GM19372 (cell line): ENCODE measurements around the gene ZBTB40.

Experiments used
- ATAC-seq: cut with Tn5 transposase; IDR thresholded peaks from one replicate; pipeline ENCODE4 v1.9.1; 2021; ENCODE audit warnings: mild to moderate bottlenecking, low read depth, moderate library complexity; ENCODE audit not compliant: unreplicated experiment

Gene ZBTB40, protein sequence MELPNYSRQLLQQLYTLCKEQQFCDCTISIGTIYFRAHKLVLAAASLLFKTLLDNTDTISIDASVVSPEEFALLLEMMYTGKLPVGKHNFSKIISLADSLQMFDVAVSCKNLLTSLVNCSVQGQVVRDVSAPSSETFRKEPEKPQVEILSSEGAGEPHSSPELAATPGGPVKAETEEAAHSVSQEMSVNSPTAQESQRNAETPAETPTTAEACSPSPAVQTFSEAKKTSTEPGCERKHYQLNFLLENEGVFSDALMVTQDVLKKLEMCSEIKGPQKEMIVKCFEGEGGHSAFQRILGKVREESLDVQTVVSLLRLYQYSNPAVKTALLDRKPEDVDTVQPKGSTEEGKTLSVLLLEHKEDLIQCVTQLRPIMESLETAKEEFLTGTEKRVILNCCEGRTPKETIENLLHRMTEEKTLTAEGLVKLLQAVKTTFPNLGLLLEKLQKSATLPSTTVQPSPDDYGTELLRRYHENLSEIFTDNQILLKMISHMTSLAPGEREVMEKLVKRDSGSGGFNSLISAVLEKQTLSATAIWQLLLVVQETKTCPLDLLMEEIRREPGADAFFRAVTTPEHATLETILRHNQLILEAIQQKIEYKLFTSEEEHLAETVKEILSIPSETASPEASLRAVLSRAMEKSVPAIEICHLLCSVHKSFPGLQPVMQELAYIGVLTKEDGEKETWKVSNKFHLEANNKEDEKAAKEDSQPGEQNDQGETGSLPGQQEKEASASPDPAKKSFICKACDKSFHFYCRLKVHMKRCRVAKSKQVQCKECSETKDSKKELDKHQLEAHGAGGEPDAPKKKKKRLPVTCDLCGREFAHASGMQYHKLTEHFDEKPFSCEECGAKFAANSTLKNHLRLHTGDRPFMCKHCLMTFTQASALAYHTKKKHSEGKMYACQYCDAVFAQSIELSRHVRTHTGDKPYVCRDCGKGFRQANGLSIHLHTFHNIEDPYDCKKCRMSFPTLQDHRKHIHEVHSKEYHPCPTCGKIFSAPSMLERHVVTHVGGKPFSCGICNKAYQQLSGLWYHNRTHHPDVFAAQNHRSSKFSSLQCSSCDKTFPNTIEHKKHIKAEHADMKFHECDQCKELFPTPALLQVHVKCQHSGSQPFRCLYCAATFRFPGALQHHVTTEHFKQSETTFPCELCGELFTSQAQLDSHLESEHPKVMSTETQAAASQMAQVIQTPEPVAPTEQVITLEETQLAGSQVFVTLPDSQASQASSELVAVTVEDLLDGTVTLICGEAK

DNA sequence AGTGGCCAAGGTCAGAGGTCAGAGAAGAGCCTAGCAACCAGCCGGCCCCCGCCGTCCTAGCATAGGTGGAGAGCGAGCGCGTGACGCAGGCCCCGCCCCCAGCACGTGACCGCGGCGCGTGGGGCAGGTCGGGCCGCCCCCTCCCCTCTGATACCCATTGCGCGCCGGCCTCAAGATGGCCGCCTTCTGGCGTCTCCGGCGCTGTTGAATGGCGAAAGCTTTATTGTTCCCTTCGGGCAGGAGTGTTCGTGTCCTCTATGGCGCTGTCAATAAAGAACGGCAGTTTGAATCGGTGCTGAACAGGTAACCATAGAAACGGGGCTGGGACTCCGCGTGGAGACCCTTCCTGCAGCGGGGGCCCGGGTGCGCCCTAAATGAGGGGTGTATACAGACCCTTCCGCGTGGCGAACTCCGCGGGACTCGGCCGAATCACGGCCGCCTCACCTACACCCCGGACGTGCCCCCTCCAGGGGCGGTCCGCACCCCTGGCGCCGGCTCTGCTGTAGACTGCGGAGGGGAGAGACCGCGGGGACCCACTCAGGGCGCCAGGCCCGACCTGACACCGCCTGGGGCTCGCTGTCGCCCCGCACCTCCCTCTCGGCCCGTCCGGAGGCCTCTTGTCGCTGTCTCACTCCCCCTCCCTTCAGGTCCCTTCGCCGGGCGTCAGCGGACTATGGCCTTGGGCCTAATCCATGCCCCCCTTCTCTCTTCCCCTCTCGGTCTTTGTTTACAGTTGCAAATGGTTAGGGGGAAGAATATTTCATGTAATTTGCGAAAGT lies at the start of gene ZBTB40:
ZBTB40 (plus strand) TSS at position 150 of the 779 bp plus-strand sequence. CDS start 38,098 bp downstream, outside the sequence.
- peak; percentile 89 for ATAC-seq

DNA sequence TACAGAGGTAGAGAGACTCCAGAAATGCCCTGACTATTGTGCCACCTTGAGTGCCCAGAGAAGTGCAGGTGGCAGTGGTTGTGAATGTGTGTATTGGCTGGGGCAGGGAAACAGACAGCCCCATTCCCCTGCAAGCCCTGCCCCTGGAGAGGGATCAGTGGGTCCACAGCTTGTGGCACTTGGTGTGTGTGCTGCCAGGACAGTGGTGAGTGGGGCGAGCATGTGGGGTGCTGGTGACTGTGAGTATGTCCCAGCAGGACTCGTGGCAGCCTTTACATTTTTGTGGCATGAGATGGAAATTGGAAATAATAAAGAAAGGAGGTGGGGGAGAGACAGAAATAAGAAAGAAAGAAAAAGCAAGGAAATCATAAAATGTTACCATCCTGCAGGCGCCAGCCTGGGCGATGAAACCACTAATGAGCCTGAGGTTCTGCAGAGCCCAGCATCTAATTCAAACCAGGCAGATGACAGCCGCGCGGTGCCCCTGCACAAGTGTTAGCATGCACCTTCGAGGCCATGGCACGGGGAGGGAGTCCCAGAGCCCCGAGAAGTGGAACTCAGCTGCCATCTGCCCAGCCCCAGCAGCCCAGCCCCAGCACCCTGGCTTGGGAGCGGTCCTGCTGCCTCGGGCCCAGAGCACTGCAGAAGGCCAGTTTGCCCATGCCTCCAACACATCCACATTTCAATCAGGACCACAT lies 49.1 kb upstream of the ZBTB40 start:
- ATAC-seq = no peak

DNA sequence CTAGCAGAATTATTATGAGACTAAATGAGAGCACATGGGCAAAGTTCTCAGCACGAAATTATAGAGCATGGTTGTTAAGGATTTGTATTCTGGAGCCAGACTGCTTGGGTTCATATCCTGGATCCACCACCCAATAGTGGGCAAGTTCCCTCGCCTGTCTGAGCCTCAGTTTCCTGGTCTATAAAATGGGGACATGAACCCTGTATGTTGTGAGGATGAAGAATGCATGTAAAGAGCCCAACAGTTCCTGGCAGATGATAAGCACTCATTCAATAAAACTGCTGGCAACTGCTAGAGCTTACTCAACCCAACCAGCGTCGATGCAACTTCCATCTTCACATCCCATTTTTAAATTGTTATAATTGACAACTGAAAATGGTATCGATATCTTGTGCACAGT lies 47.2 kb upstream of the ZBTB40 start:
- no peak for ATAC-seq

DNA sequence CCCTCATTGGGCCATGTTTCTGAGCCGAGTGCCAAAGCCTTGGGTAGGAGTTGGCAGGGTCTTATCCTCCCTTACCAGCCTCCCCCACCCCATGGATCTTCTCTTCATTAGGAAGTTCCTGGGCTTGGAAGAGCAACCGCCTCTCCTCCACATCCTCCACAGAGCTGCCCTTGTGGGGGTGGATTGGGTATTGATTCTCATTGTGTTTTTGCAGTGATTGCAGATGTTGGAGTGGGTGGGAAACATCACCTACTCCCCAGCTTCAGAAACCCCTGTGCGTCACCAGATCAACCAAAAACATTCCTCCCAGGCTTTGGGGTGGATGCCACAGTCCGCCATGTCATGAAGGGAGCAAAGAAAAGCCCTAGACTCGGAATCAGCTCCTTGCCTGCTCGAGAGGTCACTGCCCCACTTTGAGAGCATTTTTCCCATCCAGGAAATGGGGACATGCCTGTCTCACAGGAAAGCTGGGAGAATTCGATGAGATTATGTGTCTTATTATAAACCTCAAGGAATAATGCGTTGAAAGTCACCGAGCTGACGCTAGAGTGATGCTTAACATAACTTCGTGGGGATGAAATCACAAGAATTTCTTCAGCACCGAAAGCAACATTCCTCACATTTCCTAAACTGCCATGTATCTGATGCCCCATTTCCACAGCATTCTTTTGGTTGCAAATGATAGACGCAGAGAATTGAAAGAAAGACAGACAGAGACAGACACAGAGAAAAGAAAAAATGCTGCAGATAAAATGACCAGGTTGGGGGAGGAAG lies 44.7 kb upstream of the ZBTB40 start:
- no peak for ATAC-seq

DNA sequence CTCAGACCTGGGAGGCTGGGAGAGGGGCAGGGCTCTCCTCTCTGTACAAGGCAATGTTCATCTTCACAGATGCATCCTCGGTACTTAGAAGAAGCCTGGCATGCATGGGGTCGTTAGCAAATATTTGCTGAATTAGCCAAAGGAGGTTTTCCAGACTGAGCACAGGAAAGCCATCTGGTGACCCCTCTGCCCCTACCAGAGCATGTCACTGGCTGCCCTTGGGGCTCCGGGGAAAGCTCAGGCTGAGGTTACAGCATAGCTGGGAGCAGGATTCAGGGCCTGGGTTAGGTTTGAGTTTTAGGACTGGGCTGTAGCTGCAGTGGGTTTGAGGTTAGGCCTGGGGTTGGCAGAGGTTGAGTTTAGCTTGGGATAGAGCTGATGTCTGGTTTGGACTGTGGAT lies 43.4 kb upstream of the ZBTB40 start:
- ATAC-seq = no peak

DNA sequence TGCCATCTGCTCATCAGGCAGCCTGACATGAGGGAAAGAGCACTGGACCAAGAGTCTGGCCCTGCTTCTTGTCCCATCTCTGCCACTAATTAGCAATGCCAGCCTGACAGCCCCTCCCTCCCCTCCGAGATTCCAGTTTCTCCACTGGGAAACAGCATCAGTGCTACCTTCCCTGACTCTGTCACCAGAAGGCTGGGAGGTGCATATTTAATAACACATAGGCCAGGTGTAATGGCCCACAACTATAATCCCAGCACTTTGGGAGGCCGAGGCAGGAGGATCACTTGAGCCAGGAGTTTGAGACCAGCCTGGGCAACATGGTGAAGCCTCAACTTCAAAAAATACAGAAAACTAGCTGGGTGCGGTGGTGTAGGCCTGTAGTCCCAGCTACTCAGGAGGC lies 41.2 kb upstream of the ZBTB40 start:
- ATAC-seq = no peak

DNA sequence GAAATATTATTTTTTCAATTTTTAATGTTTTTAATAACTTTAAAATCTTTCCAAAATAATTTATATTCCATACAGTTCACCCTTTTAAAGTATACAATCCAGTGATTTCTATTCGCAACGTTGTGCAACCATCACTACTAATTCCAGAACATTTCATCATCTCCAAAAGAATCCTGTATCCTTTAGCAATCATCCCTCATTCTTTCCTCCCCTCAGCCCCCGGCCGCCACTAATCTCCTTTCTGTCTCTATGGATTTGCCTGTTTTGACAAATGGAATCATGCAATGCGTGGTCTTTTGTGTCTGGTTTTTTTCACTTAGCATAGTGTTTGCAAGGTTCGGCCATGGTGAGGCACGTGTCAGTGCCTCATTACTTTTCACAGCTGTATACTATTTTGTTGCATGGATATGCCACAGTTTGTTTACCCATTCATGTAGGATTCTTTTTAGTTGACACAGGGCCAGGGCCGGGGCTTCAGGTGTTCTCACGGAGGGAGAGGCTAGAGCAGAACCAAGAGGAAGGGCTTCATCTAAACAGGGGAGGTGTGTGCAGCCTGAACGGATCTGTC lies 40.6 kb upstream of the ZBTB40 start:
- ATAC-seq = no peak

DNA sequence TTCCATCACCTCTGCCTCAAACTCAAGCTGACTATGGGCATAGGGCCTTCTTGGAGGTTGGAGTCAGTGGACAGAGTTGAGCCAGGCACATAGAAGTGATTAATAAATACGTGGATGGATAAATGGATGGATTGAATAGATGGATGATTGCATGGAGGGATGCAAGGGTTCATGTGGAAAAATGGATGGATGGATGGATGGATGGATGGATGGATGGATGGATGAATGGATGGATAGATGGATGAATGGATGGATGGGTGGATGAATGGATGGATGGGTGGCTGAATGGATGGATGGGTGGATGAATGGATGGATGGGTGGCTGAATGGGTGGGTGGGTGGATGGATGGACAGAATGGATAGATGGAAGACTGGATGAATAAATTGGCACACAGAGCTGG lies 40.1 kb upstream of the ZBTB40 start:
- ATAC-seq = no peak

DNA sequence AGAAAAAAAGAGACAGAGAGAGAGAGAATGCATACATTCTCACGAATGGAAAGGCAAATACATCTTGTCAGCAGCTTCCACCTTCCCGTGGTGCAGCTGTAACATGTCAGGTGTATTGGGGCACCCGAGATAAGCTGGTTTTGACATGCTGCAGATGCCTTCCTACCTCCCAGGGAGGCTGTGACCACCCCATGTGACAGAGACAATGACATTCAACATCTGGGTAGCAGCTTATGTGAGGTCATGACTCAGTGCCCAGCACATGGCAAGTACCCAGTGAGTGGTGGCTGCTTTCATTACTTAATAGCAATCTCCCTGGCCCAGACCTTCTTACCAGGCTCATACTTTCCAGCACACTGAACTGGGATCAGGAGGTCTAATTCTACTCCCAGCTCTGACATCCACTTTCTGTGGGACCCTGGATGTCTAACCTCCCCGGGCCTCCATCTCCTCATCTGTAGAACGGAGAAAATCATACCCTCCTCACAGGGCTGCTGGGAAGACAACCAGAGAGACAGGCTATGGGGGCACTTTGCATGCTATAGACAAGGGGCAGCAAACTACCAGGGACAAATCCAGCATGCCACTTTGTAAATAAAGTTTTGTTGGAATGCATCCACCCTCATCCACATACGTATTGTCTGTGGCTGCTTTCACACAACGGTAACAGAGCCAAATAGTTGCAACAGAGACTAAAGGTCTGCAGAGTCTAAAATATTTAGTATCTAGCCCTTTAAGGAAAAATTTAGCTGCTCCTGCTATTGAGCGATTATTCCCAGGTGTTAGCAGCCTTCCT lies 38.5 kb upstream of the ZBTB40 start:
- no peak for ATAC-seq

DNA sequence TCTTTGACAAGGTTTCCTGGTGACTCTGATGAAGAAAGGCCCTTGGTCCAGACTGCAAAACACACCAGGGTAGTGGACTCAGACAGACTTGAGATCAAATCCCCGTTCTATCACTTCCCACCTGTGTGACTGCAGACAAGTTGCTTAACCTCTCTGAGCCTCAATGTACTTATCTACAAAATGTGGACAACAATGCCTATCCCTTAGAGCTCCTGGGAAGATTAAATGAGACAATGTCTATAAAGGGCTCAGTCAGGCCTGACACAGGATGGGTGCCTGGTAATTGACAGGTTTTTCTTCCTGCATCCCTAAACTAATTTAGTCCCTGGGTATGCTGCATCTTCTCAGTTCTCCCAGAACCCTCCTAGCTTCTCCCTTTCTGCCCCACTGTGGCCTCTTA lies 37.9 kb upstream of the ZBTB40 start:
- no peak for ATAC-seq

DNA sequence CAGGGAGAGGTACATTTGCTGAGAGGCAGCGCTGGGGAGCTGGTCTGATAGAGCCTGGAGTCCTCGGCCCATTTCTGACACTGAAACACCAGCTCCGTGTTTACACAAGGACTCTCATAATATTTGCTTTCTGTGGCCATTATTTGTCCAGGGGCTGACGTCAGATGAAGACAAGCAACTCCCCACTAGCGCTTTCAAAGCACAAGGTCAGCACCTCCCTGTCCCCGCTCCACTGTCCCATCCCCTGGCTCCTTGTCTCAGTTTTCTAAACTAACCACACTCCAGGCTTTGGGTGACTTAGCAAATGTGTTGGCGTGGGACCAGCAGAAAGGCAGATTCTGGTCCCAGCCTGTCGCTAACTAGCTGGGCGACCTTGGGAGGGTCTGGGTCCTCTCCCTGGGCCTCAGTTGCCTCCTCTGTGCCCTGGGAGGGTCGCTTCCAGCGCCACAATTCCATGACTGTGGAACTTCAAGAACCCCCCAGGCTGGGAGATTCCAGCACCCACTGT lies 37.4 kb upstream of the ZBTB40 start:
- no peak for ATAC-seq

DNA sequence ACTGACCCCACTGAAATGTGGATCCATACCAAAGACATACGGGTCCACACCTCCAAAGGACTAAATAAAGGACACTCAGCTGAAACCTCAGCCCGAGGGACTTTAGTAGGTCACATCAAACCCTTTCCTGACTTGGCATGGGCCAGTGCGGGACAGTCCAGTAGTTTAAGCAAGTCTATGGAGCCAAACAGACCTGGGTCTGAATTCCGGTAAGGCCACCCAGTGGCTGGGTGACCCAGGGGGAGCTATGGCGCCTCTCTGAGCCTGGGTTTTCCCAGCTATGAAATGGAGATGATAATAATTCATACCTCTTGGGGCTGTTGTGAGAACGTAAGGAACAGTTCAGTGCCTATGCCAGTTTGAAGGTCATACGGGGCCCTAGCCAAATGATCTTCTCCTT lies 36.2 kb upstream of the ZBTB40 start:
- no peak for ATAC-seq

DNA sequence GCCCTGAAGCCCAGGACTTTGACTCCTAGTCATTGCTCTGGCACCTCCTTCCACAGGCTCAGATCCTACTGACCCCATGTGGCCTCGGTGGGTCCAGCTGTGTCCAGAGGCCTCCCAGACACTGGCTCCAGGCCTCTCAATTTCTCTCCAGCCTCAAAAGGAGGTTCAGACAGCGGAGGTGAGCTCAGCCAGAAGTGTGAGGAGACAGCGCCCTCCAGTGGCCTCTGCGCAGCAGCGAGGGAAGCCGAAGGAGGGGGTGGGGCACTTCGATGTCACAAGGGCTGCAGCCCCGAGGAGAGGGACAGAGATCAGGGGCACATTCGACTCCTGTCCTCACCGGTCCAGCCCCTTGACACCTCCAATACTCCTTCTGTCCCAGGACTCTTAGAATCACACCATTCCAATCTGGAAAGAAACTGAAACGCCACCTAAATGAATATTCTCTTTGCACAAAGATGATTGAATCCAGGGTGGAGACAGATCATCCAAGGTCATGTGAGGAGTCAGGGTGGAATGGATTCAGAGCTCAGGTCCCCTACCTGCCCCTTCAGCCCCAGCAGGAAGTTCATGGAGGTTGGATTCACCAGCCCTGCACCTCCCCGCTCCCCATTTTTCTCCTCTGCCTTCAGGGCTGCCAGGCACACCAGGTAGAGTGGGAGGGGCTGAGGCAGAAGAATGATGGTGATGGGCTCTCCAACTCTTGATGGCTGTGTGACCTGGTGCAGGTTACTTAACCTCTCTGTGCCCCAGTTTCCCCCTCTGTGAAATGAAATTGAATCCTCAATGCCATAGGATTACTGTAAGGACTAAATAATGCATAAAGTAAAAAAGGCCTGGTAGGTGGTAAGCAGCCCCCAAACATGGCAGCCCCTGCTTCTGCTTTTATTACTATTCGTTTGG lies 34.8 kb upstream of the ZBTB40 start:
- ATAC-seq = no peak

DNA sequence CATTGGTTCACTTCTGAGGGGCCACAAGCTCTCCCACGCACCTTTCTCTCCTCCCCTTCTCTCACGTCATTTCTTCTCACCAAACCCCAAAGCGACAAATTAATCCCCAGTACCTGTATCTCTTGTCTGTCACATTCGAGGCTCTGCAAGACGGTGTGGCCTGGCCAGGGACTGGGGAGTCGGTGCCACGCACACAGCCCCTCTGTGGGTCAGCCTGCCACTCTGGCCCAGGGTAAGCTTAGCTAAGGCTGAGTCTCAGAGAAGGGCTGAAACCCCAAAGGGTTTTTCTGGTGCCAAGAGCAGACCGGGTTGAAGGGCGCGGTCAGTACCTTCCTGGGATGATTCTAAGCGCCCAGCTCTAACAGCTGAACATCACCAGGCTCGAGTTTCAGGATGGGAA lies 34.2 kb upstream of the ZBTB40 start:
- ATAC-seq = no peak

DNA sequence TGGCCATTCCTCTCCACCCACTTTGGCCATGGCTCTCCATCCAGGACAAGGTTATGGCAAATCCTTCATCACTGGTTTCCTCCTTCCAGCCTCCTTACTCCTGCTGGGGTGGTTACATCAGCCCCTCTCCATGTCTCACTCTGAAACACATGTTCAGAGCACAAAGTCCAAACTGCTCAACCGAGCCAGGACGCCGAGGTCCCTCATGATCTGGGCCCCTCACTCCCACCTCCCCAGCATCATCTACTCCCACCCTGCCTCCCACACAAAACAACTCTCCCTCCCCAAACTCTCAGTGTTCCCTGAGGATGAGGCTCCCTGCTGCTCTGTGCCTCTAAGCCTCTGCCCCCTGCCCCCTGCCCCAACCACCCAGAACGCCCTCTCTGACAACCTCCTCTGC lies 33.3 kb upstream of the ZBTB40 start:
- ATAC-seq = no peak

DNA sequence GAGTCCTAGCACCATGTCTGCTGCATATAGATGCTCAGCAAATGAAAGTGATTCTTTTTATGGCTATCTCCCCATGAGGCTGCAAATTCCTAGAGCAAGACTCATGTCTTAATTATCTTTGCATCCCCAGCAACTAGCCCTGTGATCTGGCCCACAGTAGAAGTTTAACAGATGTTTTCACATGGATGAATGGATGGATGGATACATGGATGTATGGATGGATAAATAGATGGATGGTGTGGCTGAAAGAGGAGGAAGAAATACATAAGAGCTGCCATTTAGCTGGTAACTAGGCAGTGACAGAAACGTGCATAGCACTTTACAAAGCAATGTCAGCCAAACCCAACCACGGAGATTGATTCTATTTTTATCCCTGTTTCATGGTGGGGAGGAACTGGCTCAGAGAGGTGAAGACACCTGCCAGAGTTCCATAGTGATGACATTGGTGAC lies 32.7 kb upstream of the ZBTB40 start:
- no peak for ATAC-seq
